Thyroid gland (tissue), 4 donors: ENCODE measurements around the gene SLC9B2.

Experiments used
- CTCF ChIP-seq, 6 experiments: fragments of 200-600 bp in 3 of 6; fragments of 450-650 bp in 3 of 6; sonication (generic) in 3 of 6; IDR thresholded peaks; one replicate each; pipeline ENCODE4 v1.5.1; 2016 to 2019; ENCODE audit warnings: antibody characterized with exemption in 6 of 6, mild to moderate bottlenecking in 2 of 6, inconsistent platforms in 1 of 6, moderate library complexity in 1 of 6
- POLR2A ChIP-seq, 2 donors: fragments of 450-650 bp; IDR thresholded peaks; one replicate each; pipeline ENCODE4 v1.6.1; 2017; ENCODE audit warnings: antibody characterized with exemption in 2 of 2, mild to moderate bottlenecking in 2 of 2, moderate library complexity in 1 of 2

GRCh38 chr4:103126126-103126525 lies 49.6 kb upstream of the SLC9B2 start:
- TF ChIP-seq CTCF (IDR thresholded peaks at IDR 0.05) (no peak), POLR2A (IDR thresholded peaks at IDR 0.05) (no peak)
